ENCODE results near the gene MYO7A. TPM values are rescaled to one million over a fixed set of nuclear protein-coding genes. Genes with fewer than 3 reads are reported as not detected.

The MYO7A gene
- total RNA-seq, 2 donors from 2014 or later, result 15.2 to 22.7 TPM

DNA sequence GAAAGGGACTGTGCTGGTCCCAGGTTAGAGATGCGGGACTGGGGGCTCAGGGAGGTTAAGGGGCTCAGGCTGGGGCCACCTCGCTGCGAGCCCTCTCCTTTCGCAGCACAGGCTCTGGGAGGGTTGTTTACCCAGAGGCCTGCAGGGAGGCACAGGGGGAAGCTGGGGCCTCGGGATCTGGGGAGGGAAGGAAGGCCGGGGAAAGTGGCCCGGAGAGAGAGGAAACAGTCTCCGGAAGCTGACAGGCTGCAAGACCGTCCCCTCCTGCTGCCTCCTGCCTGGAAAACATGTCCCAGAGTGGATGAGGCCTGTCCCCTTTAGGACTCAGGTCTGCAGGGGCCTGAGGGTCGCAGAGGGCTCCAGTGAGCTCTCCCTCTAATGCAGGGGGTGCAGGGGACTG is 45.4 kb downstream of the MYO7A start:
- H3K9me3 ChIP-seq, result no peaks in the 10 kb centered on the region
- no peak overlapping the region for H3K27ac ChIP-seq
- no peaks in the 10 kb centered on the region for H3K27me3 ChIP-seq (replicated peaks; ENCODE audit: insufficient read depth)
- no peaks in the 10 kb centered on the region for H3K4me1 ChIP-seq (ENCODE audit: control insufficient read depth in 1 of 2, low read depth in 2 of 2)
- TF ChIP-seq, protein P1, sequence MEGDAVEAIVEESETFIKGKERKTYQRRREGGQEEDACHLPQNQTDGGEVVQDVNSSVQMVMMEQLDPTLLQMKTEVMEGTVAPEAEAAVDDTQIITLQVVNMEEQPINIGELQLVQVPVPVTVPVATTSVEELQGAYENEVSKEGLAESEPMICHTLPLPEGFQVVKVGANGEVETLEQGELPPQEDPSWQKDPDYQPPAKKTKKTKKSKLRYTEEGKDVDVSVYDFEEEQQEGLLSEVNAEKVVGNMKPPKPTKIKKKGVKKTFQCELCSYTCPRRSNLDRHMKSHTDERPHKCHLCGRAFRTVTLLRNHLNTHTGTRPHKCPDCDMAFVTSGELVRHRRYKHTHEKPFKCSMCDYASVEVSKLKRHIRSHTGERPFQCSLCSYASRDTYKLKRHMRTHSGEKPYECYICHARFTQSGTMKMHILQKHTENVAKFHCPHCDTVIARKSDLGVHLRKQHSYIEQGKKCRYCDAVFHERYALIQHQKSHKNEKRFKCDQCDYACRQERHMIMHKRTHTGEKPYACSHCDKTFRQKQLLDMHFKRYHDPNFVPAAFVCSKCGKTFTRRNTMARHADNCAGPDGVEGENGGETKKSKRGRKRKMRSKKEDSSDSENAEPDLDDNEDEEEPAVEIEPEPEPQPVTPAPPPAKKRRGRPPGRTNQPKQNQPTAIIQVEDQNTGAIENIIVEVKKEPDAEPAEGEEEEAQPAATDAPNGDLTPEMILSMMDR (IDR thresholded peaks at IDR 0.05), result no peak
- DNase-seq (ENCODE audit: low spot score) (no peak), ATAC-seq (ENCODE audit: insufficient number of reproducible peaks, low FRiP score, low read depth) (no peak)
- H3K36me3 ChIP-seq, result no peaks in the 10 kb centered on the region
- H3K4me3 ChIP-seq, result no peak overlapping the region

DNA sequence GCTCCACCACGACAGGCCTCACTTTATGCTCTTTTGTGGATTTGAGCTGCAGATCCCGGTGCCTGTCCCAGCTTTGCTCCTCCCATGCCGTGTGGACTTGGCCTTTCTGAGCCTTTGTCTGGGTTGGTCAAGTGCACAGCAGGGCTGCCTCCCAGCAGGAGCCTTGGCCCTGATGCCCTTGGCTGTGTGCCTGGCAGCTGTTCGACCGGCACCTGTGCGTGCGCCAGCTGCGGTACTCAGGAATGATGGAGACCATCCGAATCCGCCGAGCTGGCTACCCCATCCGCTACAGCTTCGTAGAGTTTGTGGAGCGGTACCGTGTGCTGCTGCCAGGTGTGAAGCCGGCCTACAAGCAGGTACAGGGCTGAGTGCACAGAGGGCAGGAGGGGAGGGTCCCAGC is 46.5 kb downstream of the MYO7A start:
- TF ChIP-seq, protein P1 (IDR thresholded peaks at IDR 0.05), result no peak
- Histone ChIP-seq H3K27me3 (replicated peaks; ENCODE audit: insufficient read depth) (no peaks in the 10 kb centered on the region), H3K27ac (no peak overlapping the region), H3K36me3 (no peaks in the 10 kb centered on the region), H3K4me1 (ENCODE audit: control insufficient read depth in 1 of 2, low read depth in 2 of 2) (no peaks in the 10 kb centered on the region), H3K9me3 (no peaks in the 10 kb centered on the region), H3K4me3 (no peak overlapping the region)
- DNase-seq (ENCODE audit: low spot score), result no peak
- no peak for ATAC-seq (ENCODE audit: insufficient number of reproducible peaks, low FRiP score, low read depth)

DNA sequence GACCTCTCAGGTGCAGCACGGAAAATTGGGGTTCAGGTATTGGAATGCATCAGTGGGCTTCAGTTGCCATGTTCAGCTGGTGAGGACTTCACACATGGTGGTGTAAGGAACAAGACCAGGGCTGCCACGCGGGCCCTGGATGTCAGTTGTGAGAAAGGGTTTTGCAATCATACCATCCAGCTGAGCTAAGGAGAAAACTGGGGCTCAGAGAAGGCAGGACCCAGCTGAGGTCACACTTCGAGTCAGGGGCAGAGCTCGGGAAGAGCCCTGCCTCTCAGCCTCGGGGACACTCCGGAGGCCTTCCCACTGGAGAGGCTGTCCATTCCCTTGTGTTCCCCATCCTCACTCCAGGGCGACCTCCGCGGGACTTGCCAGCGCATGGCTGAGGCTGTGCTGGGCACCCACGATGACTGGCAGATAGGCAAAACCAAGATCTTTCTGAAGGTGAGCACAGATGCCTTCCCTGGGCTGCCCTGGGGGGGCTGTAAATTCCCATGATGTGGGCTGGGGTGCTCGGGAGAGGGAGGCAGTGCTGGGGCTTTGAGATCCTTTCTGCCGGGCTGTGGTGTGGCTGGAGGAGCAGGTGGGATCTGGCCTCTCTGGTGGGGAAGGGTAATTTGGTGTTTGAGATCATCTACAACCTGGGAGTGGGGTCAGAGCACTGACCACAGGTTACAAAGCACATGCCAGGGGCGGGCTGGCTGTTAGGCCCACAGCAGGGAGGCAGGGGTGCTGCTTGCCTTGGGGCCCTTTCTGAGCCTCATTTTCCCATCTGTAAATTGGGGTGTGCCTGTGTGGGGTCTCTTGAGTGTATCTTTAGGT is 47.2 kb downstream of the MYO7A start:
- Histone ChIP-seq H3K36me3 (no peaks in the 10 kb centered on the region), H3K27ac (no peak overlapping the region), H3K27me3 (replicated peaks; ENCODE audit: insufficient read depth) (no peaks in the 10 kb centered on the region), H3K4me1 (ENCODE audit: control insufficient read depth in 1 of 2, low read depth in 2 of 2) (no peaks in the 10 kb centered on the region), H3K9me3 (no peaks in the 10 kb centered on the region), H3K4me3 (peak overlapping the region; percentile 50)
- DNase-seq (ENCODE audit: low spot score), result no peak
- TF ChIP-seq, protein P1 (IDR thresholded peaks at IDR 0.05), result no peak
- no peak for ATAC-seq (ENCODE audit: insufficient number of reproducible peaks, low FRiP score, low read depth)

DNA sequence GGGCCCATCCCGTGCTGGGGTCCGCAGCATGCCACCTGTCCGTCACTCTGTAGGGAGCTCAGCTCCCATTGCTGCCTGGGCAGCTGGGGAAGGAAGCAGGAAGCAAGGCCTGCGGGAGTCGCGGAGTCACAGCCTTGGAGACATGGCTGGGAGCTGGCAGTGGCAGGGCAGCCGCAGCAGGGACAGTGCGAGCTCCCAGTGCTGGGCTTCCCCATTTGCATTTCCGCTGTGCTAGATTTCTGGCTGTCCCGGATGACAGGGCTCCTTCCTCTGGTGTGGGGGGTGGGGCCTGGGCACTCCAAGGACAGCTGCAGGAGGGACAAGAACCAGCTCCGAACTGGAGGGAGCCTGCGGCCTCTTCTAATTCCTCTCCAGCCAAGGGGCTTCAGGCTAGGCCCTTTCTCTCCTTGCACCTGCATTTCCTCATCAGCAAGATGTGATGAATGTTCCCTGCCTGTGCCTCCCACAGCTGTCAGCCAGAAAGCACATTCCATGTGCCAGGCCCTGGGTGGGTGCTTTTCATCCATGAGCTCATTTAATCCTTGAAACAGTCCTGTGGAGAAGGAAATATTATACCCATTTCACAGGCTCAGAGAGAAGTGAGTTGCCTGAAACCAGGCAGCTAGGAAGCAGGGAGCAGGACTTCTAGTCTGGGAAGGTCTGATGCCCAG is 48.0 kb downstream of the MYO7A start:
- H3K4me1 ChIP-seq (ENCODE audit: control insufficient read depth in 1 of 2, low read depth in 2 of 2), result no peaks in the 10 kb centered on the region
- no peaks in the 10 kb centered on the region for H3K36me3 ChIP-seq
- DNase-seq (ENCODE audit: low spot score), result no peak
- H3K27ac ChIP-seq, result no peak overlapping the region
- H3K9me3 ChIP-seq, result no peaks in the 10 kb centered on the region
- TF ChIP-seq, protein P1 (IDR thresholded peaks at IDR 0.05), result no peak
- H3K4me3 ChIP-seq, result peak overlapping the region; percentile 50
- no peaks in the 10 kb centered on the region for H3K27me3 ChIP-seq (replicated peaks; ENCODE audit: insufficient read depth)
- ATAC-seq (ENCODE audit: insufficient number of reproducible peaks, low FRiP score, low read depth), result no peak

DNA sequence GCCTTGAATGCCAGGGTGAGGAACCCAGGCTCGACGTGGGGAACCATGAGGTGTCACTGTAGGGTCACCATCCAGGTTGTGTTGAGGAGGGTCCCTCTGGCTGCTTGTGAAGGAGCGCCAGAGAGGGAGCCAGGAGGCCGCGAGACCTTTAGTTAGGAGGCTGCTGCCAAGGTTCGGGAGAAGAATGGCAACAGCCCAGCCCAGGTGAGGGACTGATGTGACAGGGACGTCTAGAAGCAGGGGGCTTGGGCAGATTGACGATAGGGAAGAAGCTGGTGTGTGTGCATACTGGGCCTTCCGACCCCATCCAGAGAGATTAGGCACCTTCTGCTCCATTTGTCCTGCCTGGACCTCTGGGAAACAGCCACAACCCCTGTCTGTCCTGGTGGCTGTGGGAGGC is 49.0 kb downstream of the MYO7A start:
- no peak overlapping the region for H3K27ac ChIP-seq
- H3K9me3 ChIP-seq, result no peaks in the 10 kb centered on the region
- TF ChIP-seq, protein P1 (IDR thresholded peaks at IDR 0.05), result no peak
- H3K36me3 ChIP-seq, result no peaks in the 10 kb centered on the region
- no peaks in the 10 kb centered on the region for H3K4me1 ChIP-seq (ENCODE audit: control insufficient read depth in 1 of 2, low read depth in 2 of 2)
- H3K4me3 ChIP-seq, result no peak overlapping the region
- ATAC-seq (ENCODE audit: insufficient number of reproducible peaks, low FRiP score, low read depth), result no peak
- no peak for DNase-seq (ENCODE audit: low spot score)
- H3K27me3 ChIP-seq (replicated peaks; ENCODE audit: insufficient read depth), result no peaks in the 10 kb centered on the region

Measured in thoracic aorta (tissue), 2 donors.